Right lobe of liver (tissue), 4 donors: Measurements from ENCODE around the gene H6PD.

Experiments
- POLR2A ChIP-seq: fragments of 450-650 bp; IDR thresholded peaks from one replicate; pipeline ENCODE4 v1.6.1; 2017; ENCODE audit warnings: antibody characterized with exemption, mild to moderate bottlenecking
- TF ChIP-seq, protein P1 (sequence below), 4 donors: fragments of 200-600 bp in 3 of 4; fragments of 450-650 bp in 1 of 4; IDR thresholded peaks; one replicate each; pipeline versions ENCODE4 v1.5.1 to v1.8.0; 2016 to 2022; ENCODE audit warnings: antibody characterized with exemption in 4 of 4, mild to moderate bottlenecking in 2 of 4
- donor health status: DM: no; HTN: no; CAD: no.
- donor health status: DM: no; HTN: no; CAD: no.
- donor health status: DM: no; HTN: yes; CAD: no.

DNA sequence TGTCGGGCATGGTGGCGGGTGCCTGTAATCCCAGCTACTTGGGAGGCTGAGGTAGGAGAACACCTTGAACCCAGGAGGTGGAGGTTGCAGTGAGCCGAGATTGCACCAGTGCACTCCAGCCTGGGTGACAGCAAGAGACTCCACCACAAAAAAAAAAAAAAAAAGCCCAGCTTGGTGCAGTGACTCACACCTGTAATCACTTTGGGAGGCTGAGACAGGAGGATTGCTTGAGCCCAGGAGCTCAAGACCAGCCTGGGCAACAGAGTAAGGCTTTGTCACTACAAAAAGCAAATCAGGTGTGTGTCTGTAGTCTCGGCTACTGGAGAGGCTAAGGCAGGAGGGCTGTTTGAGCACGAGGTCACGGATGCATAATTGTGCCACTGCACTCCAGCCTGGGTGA is 5.0 kb upstream of the H6PD start:
- TF ChIP-seq, protein P1, sequence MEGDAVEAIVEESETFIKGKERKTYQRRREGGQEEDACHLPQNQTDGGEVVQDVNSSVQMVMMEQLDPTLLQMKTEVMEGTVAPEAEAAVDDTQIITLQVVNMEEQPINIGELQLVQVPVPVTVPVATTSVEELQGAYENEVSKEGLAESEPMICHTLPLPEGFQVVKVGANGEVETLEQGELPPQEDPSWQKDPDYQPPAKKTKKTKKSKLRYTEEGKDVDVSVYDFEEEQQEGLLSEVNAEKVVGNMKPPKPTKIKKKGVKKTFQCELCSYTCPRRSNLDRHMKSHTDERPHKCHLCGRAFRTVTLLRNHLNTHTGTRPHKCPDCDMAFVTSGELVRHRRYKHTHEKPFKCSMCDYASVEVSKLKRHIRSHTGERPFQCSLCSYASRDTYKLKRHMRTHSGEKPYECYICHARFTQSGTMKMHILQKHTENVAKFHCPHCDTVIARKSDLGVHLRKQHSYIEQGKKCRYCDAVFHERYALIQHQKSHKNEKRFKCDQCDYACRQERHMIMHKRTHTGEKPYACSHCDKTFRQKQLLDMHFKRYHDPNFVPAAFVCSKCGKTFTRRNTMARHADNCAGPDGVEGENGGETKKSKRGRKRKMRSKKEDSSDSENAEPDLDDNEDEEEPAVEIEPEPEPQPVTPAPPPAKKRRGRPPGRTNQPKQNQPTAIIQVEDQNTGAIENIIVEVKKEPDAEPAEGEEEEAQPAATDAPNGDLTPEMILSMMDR (IDR thresholded peaks at IDR 0.05), result no peak
- TF ChIP-seq POLR2A, result no peak
